HEK293 (cell line): ENCODE results near the gene PRR35.

Experiments
- GLI2 ChIP-seq: fragments of 450-650 bp; formaldehyde crosslinking; IDR thresholded peaks from 2 replicates; pipeline ENCODE4; 2017; ENCODE audit warnings: missing biosample characterization, missing genetic modification characterization, low read depth, borderline replicate concordance
- HOXA7 ChIP-seq: sonication (generic); formaldehyde crosslinking; IDR thresholded peaks from 2 replicates; pipeline ENCODE4 v1.8.1; 2022; ENCODE audit warnings: missing genetic modification reagents, borderline replicate concordance
- REPIN1 ChIP-seq: fragments of 450-650 bp; formaldehyde crosslinking; IDR thresholded peaks from 2 replicates; pipeline ENCODE4 v1.5.1; 2017; ENCODE audit warnings: missing biosample characterization, missing genetic modification characterization, low read depth
- SP7 ChIP-seq: fragments of 450-650 bp; formaldehyde crosslinking; IDR thresholded peaks from 2 replicates; pipeline ENCODE4 v1.5.1; 2016; ENCODE audit warnings: missing biosample characterization, missing genetic modification characterization
- ZBTB17 ChIP-seq: fragments of 450-650 bp; formaldehyde crosslinking; IDR thresholded peaks from 2 replicates; pipeline ENCODE4 v1.5.1; 2016; ENCODE audit warnings: missing biosample characterization, missing genetic modification characterization
- ZBTB21 ChIP-seq: fragments of 450-650 bp; formaldehyde crosslinking; IDR thresholded peaks from 2 replicates; pipeline ENCODE4 v1.5.1; 2017; ENCODE audit warnings: missing biosample characterization, missing genetic modification characterization
- ZNF146 ChIP-seq: fragments of 450-650 bp; formaldehyde crosslinking; IDR thresholded peaks from 2 replicates; pipeline ENCODE4 v1.5.1; 2016; ENCODE audit warnings: missing biosample characterization, missing genetic modification characterization
- ZNF157 ChIP-seq: fragments of 450-650 bp; formaldehyde crosslinking; IDR thresholded peaks from 2 replicates; pipeline ENCODE4 v1.5.1; 2016; ENCODE audit warnings: missing biosample characterization, missing genetic modification characterization
- ZNF221 ChIP-seq: fragments of 450-650 bp; formaldehyde crosslinking; IDR thresholded peaks from 2 replicates; pipeline ENCODE4 v1.5.1; 2017; ENCODE audit warnings: missing biosample characterization, missing genetic modification characterization, borderline replicate concordance
- ZNF280D ChIP-seq: fragments of 450-650 bp; formaldehyde crosslinking; IDR thresholded peaks from 2 replicates; pipeline ENCODE4 v1.5.1; 2016; ENCODE audit warnings: missing biosample characterization, missing genetic modification characterization
- ZNF404 ChIP-seq: fragments of 450-650 bp; formaldehyde crosslinking; IDR thresholded peaks from 2 replicates; pipeline ENCODE4 v1.5.1; 2017; ENCODE audit warnings: missing biosample characterization, missing genetic modification characterization
- ZNF449 ChIP-seq: fragments of 450-650 bp; formaldehyde crosslinking; IDR thresholded peaks from 2 replicates; pipeline ENCODE4 v1.5.1; 2017; ENCODE audit warnings: missing biosample characterization, mild to moderate bottlenecking, missing genetic modification characterization, moderate library complexity
- ZNF473 ChIP-seq: fragments of 450-650 bp; formaldehyde crosslinking; IDR thresholded peaks from 2 replicates; pipeline ENCODE4 v1.5.1; 2017; ENCODE audit warnings: missing biosample characterization, missing genetic modification characterization
- ZNF544 ChIP-seq: fragments of 450-650 bp; formaldehyde crosslinking; IDR thresholded peaks from 2 replicates; pipeline ENCODE4 v1.5.0; 2017; ENCODE audit warnings: missing biosample characterization, missing genetic modification characterization
- ZNF555 ChIP-seq: fragments of 450-650 bp; formaldehyde crosslinking; conservative IDR thresholded peaks from 2 replicates; pipeline ENCODE4 v1.5.1; 2017; ENCODE audit warnings: missing biosample characterization, mild to moderate bottlenecking, missing genetic modification characterization, inconsistent platforms
- ZNF658 ChIP-seq: fragments of 450-650 bp; formaldehyde crosslinking; IDR thresholded peaks from 2 replicates; pipeline ENCODE4; 2016; ENCODE audit warnings: missing biosample characterization, missing genetic modification characterization
- ZNF670 ChIP-seq: fragments of 450-650 bp; formaldehyde crosslinking; IDR thresholded peaks from 2 replicates; pipeline ENCODE4 v1.5.1; 2016; ENCODE audit warnings: missing biosample characterization, missing genetic modification characterization, low read depth
- ZNF692 ChIP-seq: fragments of 450-650 bp; formaldehyde crosslinking; IDR thresholded peaks from 2 replicates; pipeline ENCODE4 v1.5.1; 2016; ENCODE audit warnings: missing biosample characterization, missing genetic modification characterization
- ZNF707 ChIP-seq: fragments of 450-650 bp; formaldehyde crosslinking; IDR thresholded peaks from 2 replicates; pipeline ENCODE4 v1.5.1; 2016; ENCODE audit warnings: missing biosample characterization, missing genetic modification characterization
- ZNF76 ChIP-seq: fragments of 450-650 bp; formaldehyde crosslinking; IDR thresholded peaks from 2 replicates; pipeline ENCODE4; 2016; ENCODE audit warnings: low read depth, missing biosample characterization, missing genetic modification characterization, borderline replicate concordance
- ZNF776 ChIP-seq: fragments of 450-650 bp; formaldehyde crosslinking; IDR thresholded peaks from 2 replicates; pipeline ENCODE4 v1.5.0; 2017; ENCODE audit warnings: missing biosample characterization, missing genetic modification characterization, borderline replicate concordance
- TF ChIP-seq, protein P1 (sequence below): fragments of 450-650 bp; formaldehyde crosslinking; IDR thresholded peaks from 2 replicates; pipeline ENCODE4 v1.5.0; 2017; ENCODE audit warnings: missing biosample characterization, missing genetic modification characterization, borderline replicate concordance
- TF ChIP-seq, protein P2 (sequence below): fragments of 450-650 bp; formaldehyde crosslinking; IDR thresholded peaks from 2 replicates; pipeline ENCODE4 v1.5.1; 2016; ENCODE audit warnings: missing biosample characterization, missing genetic modification characterization
- TF ChIP-seq, protein P3 (sequence below): fragments of 450-650 bp; formaldehyde crosslinking; IDR thresholded peaks from 2 replicates; pipeline ENCODE4 v1.5.1; 2017; ENCODE audit warnings: missing biosample characterization, missing genetic modification characterization
- TF ChIP-seq, protein P4 (sequence below): fragments of 450-650 bp; formaldehyde crosslinking; IDR thresholded peaks from 2 replicates; pipeline ENCODE4 v1.5.1; 2016; ENCODE audit warnings: missing biosample characterization, missing genetic modification characterization

PRR35 gene

GRCh38 chr16:528111-529011 is 31.8 kb upstream of the PRR35 start (continued):
- TF ChIP-seq, protein P1, sequence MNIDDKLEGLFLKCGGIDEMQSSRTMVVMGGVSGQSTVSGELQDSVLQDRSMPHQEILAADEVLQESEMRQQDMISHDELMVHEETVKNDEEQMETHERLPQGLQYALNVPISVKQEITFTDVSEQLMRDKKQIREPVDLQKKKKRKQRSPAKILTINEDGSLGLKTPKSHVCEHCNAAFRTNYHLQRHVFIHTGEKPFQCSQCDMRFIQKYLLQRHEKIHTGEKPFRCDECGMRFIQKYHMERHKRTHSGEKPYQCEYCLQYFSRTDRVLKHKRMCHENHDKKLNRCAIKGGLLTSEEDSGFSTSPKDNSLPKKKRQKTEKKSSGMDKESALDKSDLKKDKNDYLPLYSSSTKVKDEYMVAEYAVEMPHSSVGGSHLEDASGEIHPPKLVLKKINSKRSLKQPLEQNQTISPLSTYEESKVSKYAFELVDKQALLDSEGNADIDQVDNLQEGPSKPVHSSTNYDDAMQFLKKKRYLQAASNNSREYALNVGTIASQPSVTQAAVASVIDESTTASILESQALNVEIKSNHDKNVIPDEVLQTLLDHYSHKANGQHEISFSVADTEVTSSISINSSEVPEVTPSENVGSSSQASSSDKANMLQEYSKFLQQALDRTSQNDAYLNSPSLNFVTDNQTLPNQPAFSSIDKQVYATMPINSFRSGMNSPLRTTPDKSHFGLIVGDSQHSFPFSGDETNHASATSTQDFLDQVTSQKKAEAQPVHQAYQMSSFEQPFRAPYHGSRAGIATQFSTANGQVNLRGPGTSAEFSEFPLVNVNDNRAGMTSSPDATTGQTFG (tag by site-specific recombination), result no peak
- TF ChIP-seq ZNF280D (tag by site-specific recombination) (no peak), ZNF221 (tag by site-specific recombination) (no peak), ZNF555 (tag by site-specific recombination) (no peak), HOXA7 (CRISPR knock-in tag) (no peak), ZBTB21 (tag by site-specific recombination) (no peak), ZNF692 (tag by site-specific recombination) (peak; percentile 74), ZBTB17 (0 out of 2 replicates have a peak, but pooled peaks have one; percentile 23), GLI2 (tag by site-specific recombination) (no peak), ZNF707 (tag by site-specific recombination) (no peak), ZNF670 (tag by site-specific recombination) (no peak), REPIN1 (tag by site-specific recombination) (no peak), ZNF404 (tag by site-specific recombination) (no peak), ZNF544 (tag by site-specific recombination) (no peak), SP7 (tag by site-specific recombination) (0 out of 2 replicates have a peak, but pooled peaks have one; percentile 14), ZNF658 (no peak), ZNF473 (tag by site-specific recombination) (no peak), ZNF157 (no peak), ZNF146 (tag by site-specific recombination) (0 out of 2 replicates have a peak, but pooled peaks have one; percentile 16), ZNF76 (tag by site-specific recombination) (peak; percentile 62; the same call in 1 of the 2 replicates), ZNF449 (tag by site-specific recombination) (0 out of 2 replicates have a peak, but pooled peaks have one; percentile 22), ZNF776 (tag by site-specific recombination) (no peak)
- TF ChIP-seq, protein P2, sequence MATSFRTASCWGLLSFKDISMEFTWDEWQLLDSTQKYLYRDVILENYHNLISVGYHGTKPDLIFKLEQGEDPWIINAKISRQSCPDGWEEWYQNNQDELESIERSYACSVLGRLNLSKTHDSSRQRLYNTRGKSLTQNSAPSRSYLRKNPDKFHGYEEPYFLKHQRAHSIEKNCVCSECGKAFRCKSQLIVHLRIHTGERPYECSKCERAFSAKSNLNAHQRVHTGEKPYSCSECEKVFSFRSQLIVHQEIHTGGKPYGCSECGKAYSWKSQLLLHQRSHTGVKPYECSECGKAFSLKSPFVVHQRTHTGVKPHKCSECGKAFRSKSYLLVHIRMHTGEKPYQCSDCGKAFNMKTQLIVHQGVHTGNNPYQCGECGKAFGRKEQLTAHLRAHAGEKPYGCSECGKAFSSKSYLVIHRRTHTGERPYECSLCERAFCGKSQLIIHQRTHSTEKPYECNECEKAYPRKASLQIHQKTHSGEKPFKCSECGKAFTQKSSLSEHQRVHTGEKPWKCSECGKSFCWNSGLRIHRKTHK (tag by site-specific recombination), result no peak
- TF ChIP-seq, protein P3, sequence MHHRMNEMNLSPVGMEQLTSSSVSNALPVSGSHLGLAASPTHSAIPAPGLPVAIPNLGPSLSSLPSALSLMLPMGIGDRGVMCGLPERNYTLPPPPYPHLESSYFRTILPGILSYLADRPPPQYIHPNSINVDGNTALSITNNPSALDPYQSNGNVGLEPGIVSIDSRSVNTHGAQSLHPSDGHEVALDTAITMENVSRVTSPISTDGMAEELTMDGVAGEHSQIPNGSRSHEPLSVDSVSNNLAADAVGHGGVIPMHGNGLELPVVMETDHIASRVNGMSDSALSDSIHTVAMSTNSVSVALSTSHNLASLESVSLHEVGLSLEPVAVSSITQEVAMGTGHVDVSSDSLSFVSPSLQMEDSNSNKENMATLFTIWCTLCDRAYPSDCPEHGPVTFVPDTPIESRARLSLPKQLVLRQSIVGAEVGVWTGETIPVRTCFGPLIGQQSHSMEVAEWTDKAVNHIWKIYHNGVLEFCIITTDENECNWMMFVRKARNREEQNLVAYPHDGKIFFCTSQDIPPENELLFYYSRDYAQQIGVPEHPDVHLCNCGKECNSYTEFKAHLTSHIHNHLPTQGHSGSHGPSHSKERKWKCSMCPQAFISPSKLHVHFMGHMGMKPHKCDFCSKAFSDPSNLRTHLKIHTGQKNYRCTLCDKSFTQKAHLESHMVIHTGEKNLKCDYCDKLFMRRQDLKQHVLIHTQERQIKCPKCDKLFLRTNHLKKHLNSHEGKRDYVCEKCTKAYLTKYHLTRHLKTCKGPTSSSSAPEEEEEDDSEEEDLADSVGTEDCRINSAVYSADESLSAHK (tag by site-specific recombination), result no peak
- TF ChIP-seq, protein P4, sequence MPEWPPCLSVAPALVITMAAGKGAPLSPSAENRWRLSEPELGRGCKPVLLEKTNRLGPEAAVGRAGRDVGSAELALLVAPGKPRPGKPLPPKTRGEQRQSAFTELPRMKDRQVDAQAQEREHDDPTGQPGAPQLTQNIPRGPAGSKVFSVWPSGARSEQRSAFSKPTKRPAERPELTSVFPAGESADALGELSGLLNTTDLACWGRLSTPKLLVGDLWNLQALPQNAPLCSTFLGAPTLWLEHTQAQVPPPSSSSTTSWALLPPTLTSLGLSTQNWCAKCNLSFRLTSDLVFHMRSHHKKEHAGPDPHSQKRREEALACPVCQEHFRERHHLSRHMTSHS, result no peak
